Astrocyte of the cerebellum (primary cell): Measurements from ENCODE around the gene MYO1D.
A peak's percentile ranks its signal among the peaks of the same experiment; 100 is the strongest.
"Not testable (repeated sequence)": the region's sequence is repeated elsewhere in the genome, so short reads cannot be mapped to it uniquely, and the experiment has no call there.

Source experiments
- DNase-seq: peaks from one replicate; pipeline ENCODE4 v3.0.0-alpha.2; 2011; ENCODE audit warnings: low read depth
- H3K4me3 ChIP-seq: 2 replicates; pipeline ENCODE4 v1.5.1; 2011; ENCODE audit warnings: mild to moderate bottlenecking, low read depth, low read length, moderate library complexity
- in situ Hi-C: cut with HindIII; loops from 2 replicates; pipeline ENCODE4 v1.10.0; 2017; ENCODE audit warnings: low sequenced_read_pairs
- TF ChIP-seq, protein P1 (sequence below): IDR thresholded peaks from 2 replicates; pipeline ENCODE4 v1.5.1; 2012; ENCODE audit warnings: low read length, low read depth, moderate library complexity, mild to moderate bottlenecking; ENCODE audit errors: missing control alignments

Gene MYO1D

GRCh38 chr17:32527146-32527545, 349.8 kb downstream of the MYO1D start:
- in situ Hi-C loops = no loop called here
- TF ChIP-seq, protein P1, sequence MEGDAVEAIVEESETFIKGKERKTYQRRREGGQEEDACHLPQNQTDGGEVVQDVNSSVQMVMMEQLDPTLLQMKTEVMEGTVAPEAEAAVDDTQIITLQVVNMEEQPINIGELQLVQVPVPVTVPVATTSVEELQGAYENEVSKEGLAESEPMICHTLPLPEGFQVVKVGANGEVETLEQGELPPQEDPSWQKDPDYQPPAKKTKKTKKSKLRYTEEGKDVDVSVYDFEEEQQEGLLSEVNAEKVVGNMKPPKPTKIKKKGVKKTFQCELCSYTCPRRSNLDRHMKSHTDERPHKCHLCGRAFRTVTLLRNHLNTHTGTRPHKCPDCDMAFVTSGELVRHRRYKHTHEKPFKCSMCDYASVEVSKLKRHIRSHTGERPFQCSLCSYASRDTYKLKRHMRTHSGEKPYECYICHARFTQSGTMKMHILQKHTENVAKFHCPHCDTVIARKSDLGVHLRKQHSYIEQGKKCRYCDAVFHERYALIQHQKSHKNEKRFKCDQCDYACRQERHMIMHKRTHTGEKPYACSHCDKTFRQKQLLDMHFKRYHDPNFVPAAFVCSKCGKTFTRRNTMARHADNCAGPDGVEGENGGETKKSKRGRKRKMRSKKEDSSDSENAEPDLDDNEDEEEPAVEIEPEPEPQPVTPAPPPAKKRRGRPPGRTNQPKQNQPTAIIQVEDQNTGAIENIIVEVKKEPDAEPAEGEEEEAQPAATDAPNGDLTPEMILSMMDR = no peak

GRCh38 chr17:32525122-32525521, 351.8 kb downstream of the MYO1D start:
- in situ Hi-C loops = no loop called here
- no peak overlapping the region for H3K4me3 ChIP-seq
- TF ChIP-seq, protein P1 = no peak
- peak; percentile 37 for DNase-seq

More at GRCh38 chr17:32527146-32527545, 349.8 kb downstream of the MYO1D start:
- no peak for DNase-seq
- H3K4me3 ChIP-seq = no peak overlapping the region

DNA sequence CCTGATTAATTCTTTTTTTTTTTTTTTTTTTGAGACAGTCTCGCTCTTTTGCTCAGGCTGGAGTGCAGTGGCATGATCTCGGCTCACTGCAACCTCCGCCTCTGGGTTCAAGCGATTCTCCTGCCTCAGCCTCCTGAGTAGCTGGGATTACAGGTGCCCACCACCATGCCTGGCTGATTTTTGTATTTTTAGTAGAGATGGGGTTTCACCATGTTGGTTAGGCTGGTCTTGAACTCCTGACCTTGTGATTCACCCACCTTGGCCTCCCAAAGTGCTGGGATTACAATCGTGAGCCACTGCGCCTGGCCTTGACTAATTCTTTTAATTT, 352.4 kb downstream of the MYO1D start:
- H3K4me3 ChIP-seq, in situ Hi-C loops, DNase-seq: not testable (repeated sequence)

DNA sequence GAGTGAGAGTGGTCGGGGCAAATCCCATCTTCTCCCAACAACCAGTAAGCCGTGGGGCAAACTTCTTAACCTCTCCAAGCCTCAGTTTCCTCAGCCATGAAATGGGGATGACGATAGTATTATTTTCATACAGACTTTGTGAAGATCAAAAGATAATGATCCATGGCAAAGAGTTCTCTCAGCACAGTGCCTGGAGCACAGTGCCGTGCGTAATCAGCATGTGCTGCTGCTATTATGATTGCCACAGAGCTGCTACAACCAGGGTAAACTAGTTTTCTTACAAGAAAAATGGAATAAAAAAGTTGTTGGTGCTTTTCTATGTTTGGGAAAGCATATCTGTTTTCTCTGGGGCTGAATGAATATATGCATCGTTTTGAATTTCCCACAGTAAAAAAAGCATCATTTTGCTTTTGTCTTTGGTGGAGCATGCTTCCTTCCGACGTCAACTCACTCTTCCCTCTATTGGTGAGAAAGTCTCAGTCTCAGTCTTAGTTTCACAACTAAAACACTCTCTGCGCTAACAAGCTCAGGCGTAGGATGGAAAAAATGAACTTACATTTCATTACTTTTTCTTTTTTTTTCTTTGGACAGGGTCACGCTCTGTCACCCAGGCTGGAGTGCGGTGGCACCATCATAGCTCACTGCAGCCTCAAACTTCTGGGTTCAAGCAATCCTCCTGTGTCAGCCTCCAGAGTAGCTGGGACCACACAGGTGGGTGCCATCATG, 352.9 kb downstream of the MYO1D start:
- no peak for DNase-seq
- in situ Hi-C loops = no loop called here
- no peak overlapping the region for H3K4me3 ChIP-seq
- TF ChIP-seq, protein P1 = no peak

- TF ChIP-seq, protein P1 = no peak
- DNase-seq = no peak
- in situ Hi-C loops = no loop called here
- H3K4me3 ChIP-seq = no peak overlapping the region
Observed at GRCh38 chr17:32523017-32523680, 353.8 kb downstream of the MYO1D start.

- in situ Hi-C loops = no loop called here
- DNase-seq = no peak
- TF ChIP-seq, protein P1 = no peak
- no peak overlapping the region for H3K4me3 ChIP-seq
Observed at GRCh38 chr17:32520737-32521404, 356.1 kb downstream of the MYO1D start.

DNA sequence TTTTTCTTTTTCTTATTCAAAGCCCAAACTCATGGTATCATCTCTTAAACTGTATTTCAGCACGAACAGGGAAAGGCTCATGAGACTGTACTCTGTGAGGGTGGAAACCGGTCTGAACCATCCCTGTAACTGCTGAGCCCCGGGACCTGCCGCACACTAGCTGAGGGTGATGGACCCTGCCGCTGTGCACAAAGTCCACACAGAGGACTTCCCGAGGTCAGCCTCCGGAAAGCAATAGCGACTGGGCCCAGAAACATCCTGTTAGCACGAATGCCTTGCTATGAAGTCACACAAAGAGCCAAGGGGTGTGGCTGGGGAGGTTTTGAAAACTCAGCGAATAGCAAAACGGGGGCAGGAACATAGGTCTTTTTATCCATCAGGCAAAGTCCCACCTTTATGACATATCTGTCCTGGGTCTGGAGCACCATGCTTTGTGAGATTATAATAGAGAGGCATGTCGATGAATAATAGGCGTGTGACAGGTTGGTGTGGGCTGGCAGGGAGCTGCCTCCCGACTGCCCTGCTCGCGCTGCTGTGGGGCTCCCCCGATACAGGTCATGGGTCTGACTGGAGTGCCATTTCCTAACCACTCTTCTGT, 356.7 kb downstream of the MYO1D start:
- no peak for DNase-seq
- TF ChIP-seq, protein P1 = no peak

More for the DNA sequence above, 356.7 kb downstream of the MYO1D start:
- in situ Hi-C loops = no loop called here
- no peak overlapping the region for H3K4me3 ChIP-seq
